Upper lobe of left lung (tissue), 6 donors: Measurements from ENCODE around the gene SWT1. TPM values are rescaled to one million over a fixed set of nuclear protein-coding genes. Genes with fewer than 3 reads are reported as not detected.

Experiments used
- ATAC-seq, 2 donors: fragments of 200-7000 bp; cut with Tn5 transposase; one replicate each; pipeline ENCODE4 v1.9.1; 2022; ENCODE audit warnings: mild to moderate bottlenecking in 2 of 2, moderate library complexity in 2 of 2; ENCODE audit not compliant: low FRiP score in 2 of 2
- DNase-seq, 2 donors: peaks; one replicate each; pipeline ENCODE4 v3.0.0-alpha.2; 2019 to 2020
- H3K27ac ChIP-seq, 4 donors: fragments of 200-600 bp; sonication (generic); one replicate each; pipeline ENCODE4 v1.5.1; 2016 to 2019
- H3K27me3 ChIP-seq, 4 donors: fragments of 200-600 bp; sonication (generic); one replicate each; pipeline ENCODE4 v1.5.1; 2017 to 2019
- H3K36me3 ChIP-seq, 4 donors: fragments of 200-600 bp; sonication (generic); one replicate each; pipeline ENCODE4 v1.5.1; 2016 to 2019
- H3K4me1 ChIP-seq, 4 donors: fragments of 200-600 bp; sonication (generic); one replicate each; pipeline ENCODE4 v1.5.1; 2018 to 2019
- H3K4me3 ChIP-seq, 4 donors: fragments of 200-600 bp; sonication (generic); one replicate each; pipeline ENCODE4 v1.5.1; 2017 to 2019; ENCODE audit warnings: mild to moderate bottlenecking in 2 of 4, moderate library complexity in 1 of 4
- H3K9me3 ChIP-seq, 4 donors: fragments of 200-600 bp; sonication (generic); one replicate each; pipeline ENCODE4 v1.5.1; 2018 to 2019
- CTCF ChIP-seq, 6 experiments: fragments of 450-650 bp in 4 of 6; fragments of 200-600 bp in 2 of 6; sonication (generic) in 2 of 6; IDR thresholded peaks; one replicate each; pipeline ENCODE4 v1.5.1; 2016 to 2019; ENCODE audit warnings: antibody characterized with exemption in 6 of 6
- EP300 ChIP-seq, 4 donors: sonication (generic); formaldehyde crosslinking; IDR thresholded peaks; one replicate each; pipeline ENCODE4 v1.5.1; 2017; ENCODE audit warnings: antibody characterized with exemption in 4 of 4, control low read depth in 2 of 4
- POLR2A ChIP-seq, 4 donors: fragments of 450-650 bp; IDR thresholded peaks; one replicate each; pipeline ENCODE4 v1.5.1; 2016 to 2017; ENCODE audit warnings: antibody characterized with exemption in 4 of 4, mild to moderate bottlenecking in 2 of 4
- POLR2AphosphoS5 ChIP-seq, 2 donors: sonication (generic); formaldehyde crosslinking; IDR thresholded peaks; one replicate each; pipeline ENCODE4 v1.5.1; 2017; ENCODE audit warnings: antibody characterized with exemption in 2 of 2
- WGBS, 2 donors: methylation state at CpG; one replicate each; pipeline ENCODE4 v1.1.5; 2017 to 2018; 5-methylcytosine and 5-hydroxymethylcytosine counted together
- total RNA-seq, 6 donors: library from RNA; depleted of rRNA in 4 of 6; stranded (reverse); fragments of >200 nt in 4 of 6; gene quantifications; one replicate each; pipeline versions ENCODE4 v1.1.0 to v1.2.1, GENCODE V29; 2016 to 2021
- donor health status: DM: no; HTN: no; CAD: no; lungs with moderate emphysema.
- donor health status: DM: no; HTN: yes; CAD: no; lungs with severe emphysema.

Gene SWT1
- total RNA-seq, 6 donors from 2014 or later, result 3.1 to 15.7 (median 6.0) TPM

GRCh38 chr1:185271921-185272320 lies 115.0 kb downstream of the SWT1 start:
- Histone ChIP-seq H3K27ac (no peak overlapping the region), H3K4me3 (no peak overlapping the region), H3K27me3 (no peaks in the 10 kb centered on the region), H3K4me1 (no peaks in the 10 kb centered on the region), H3K9me3 (no peaks in the 10 kb centered on the region), H3K36me3 (no peaks in the 10 kb centered on the region)
- no peak for DNase-seq
- WGBS, 2 donors, result 80 to 95% methylated on average over 4 of the region's 4 CpGs
- no peak for ATAC-seq
- TF ChIP-seq POLR2A (IDR thresholded peaks at IDR 0.05), result no peak
- TF ChIP-seq POLR2AphosphoS5 (IDR thresholded peaks at IDR 0.05), result no peak
- TF ChIP-seq CTCF (IDR thresholded peaks at IDR 0.05), result no peak
- no peak for TF ChIP-seq EP300 (IDR thresholded peaks at IDR 0.05)

DNA sequence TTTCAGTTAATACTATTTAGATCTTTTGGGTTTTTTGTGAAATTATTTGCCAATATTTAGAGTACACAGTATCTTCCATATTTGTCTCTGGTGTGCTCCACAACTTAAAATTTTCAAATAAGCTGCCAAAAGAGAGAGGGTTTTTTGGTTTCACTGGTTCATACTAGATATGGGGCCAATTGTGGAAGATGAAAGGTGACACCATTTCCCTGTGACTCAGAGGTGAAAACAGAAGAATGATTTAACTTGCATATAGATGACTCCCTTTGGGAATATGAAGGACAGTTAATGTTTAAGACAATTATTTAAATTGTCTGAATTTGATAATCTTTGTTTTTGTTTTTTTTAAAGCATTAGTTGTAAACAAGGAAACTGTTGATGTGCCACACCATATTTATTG lies 122.6 kb downstream of the SWT1 start:
- H3K36me3 ChIP-seq, result peaks cover 0 to 11% (median 0%) of the 10 kb centered on the region in 4 donors
- H3K27ac ChIP-seq, result no peak overlapping the region
- no peak overlapping the region for H3K4me3 ChIP-seq
- no peaks in the 10 kb centered on the region for H3K9me3 ChIP-seq
- ATAC-seq (no peak), DNase-seq (no peak)
- H3K4me1 ChIP-seq, result no peaks in the 10 kb centered on the region
- TF ChIP-seq EP300 (IDR thresholded peaks at IDR 0.05) (no peak), POLR2AphosphoS5 (IDR thresholded peaks at IDR 0.05) (no peak), CTCF (IDR thresholded peaks at IDR 0.05) (no peak), POLR2A (IDR thresholded peaks at IDR 0.05) (no peak)
- no peaks in the 10 kb centered on the region for H3K27me3 ChIP-seq

DNA sequence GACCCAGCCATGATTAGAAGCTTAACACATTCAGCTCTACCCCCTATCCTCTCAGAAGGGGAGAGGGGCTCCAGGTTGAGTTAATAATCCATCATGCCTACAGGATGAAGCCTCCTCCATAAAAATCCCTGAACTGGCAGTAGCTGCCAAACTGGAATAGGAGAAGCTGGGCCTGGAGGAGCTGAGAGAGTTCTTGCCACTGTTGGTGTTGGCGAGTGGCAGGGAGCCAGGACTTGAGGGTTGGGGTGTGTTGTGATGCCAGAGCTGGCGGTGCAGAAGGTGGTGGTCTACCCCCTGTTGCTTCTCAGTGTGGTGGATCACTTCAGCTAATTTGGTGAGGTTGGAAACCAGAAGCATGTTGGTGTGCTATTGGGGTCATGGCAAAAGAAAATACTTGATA lies 123.6 kb downstream of the SWT1 start:
- Histone ChIP-seq H3K27me3 (no peaks in the 10 kb centered on the region), H3K4me3 (no peak overlapping the region), H3K27ac (no peak overlapping the region), H3K4me1 (no peaks in the 10 kb centered on the region), H3K36me3 (peaks cover 0 to 11% (median 0%) of the 10 kb centered on the region in 4 donors), H3K9me3 (no peaks in the 10 kb centered on the region)
- ATAC-seq (no peak), DNase-seq (no peak)
- no peak for TF ChIP-seq CTCF (IDR thresholded peaks at IDR 0.05)
- 89 to 92% methylated on average over 2 of the region's 2 CpGs for WGBS, 2 donors

- WGBS, 2 donors, result 61 to 62% methylated on average over 3 of the region's 3 CpGs
- H3K4me1 ChIP-seq, result no peaks in the 10 kb centered on the region
- DNase-seq, result no peak
- peak in 1 of 2 donors; percentile 24 for ATAC-seq
- TF ChIP-seq POLR2A (IDR thresholded peaks at IDR 0.05) (no peak), CTCF (IDR thresholded peaks at IDR 0.05) (no peak), EP300 (IDR thresholded peaks at IDR 0.05) (no peak), POLR2AphosphoS5 (IDR thresholded peaks at IDR 0.05) (no peak)
- no peaks in the 10 kb centered on the region for H3K9me3 ChIP-seq
- no peaks in the 10 kb centered on the region for H3K27me3 ChIP-seq
- no peak overlapping the region for H3K4me3 ChIP-seq
- H3K36me3 ChIP-seq, result peaks cover 0 to 11% (median 0%) of the 10 kb centered on the region in 4 donors
- H3K27ac ChIP-seq, result no peak overlapping the region
Measured at GRCh38 chr1:185281245-185281644, 124.3 kb downstream of the SWT1 start.

DNA sequence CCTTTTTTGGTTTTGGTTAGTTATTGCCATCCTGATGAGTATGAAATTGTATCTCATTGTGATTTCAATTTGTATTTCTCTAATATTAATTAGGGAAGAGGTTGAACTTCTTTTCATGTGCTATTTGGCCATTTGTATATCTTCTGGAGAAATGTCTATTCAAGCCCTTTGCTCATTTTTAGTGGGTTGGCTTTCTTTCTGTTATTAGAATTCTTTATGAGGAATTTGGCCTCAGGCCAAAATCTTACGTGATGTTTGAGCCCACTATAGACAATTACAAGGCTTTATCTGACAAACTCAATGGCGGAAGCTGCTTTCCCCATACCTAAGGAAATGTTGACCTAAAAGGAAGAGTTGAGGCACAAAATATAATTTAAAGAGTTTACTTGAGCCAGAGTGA lies 127.1 kb downstream of the SWT1 start:
- Histone ChIP-seq H3K36me3 (peaks cover 0 to 3% (median 0%) of the 10 kb centered on the region in 4 donors), H3K4me1 (no peaks in the 10 kb centered on the region), H3K27ac (no peak overlapping the region), H3K4me3 (no peak overlapping the region), H3K9me3 (no peaks in the 10 kb centered on the region), H3K27me3 (no peaks in the 10 kb centered on the region)
- TF ChIP-seq POLR2A (IDR thresholded peaks at IDR 0.05) (no peak), POLR2AphosphoS5 (IDR thresholded peaks at IDR 0.05) (no peak), CTCF (IDR thresholded peaks at IDR 0.05) (no peak), EP300 (IDR thresholded peaks at IDR 0.05) (no peak)
- 74 to 84% methylated on average over 2 of the region's 2 CpGs for WGBS, 2 donors
- DNase-seq (no peak), ATAC-seq (no peak)
